H7 (cell line): Measurements from ENCODE around the gene ABTB2. TPM values are rescaled to one million over a fixed set of nuclear protein-coding genes. Genes with fewer than 3 reads are reported as not detected.

Experiments used
- DNase-seq: peaks from one replicate; pipeline ENCODE4 v3.0.0; 2012
- H3K27me3 ChIP-seq: 2 replicates; pipeline ENCODE4 v1.6.0; 2011; ENCODE audit warnings: mild to moderate bottlenecking, low read length; ENCODE audit not compliant: control insufficient read depth, insufficient read depth
- H3K36me3 ChIP-seq: replicated peaks from 2 replicates; pipeline ENCODE4 v1.5.1; 2011; ENCODE audit warnings: low read length; ENCODE audit not compliant: control insufficient read depth, insufficient read depth
- H3K4me3 ChIP-seq: 2 replicates; pipeline ENCODE4 v1.5.1; 2011; ENCODE audit warnings: low read depth, mild to moderate bottlenecking, control low read depth, low read length, moderate library complexity; ENCODE audit not compliant: insufficient read depth
- total RNA-seq: library from RNA; depleted of rRNA; stranded (reverse); fragments of >200 nt; shearing (Covaris generic); gene quantifications from 2 replicates; pipeline ENCODE4 v1.2.3, GENCODE V29; 2014

The ABTB2 gene
- total RNA-seq, 1 experiment from 2014 or later: 12.2 TPM

- no peaks in the 10 kb centered on the region for H3K36me3 ChIP-seq
- DNase-seq: no peak
- H3K4me3 ChIP-seq: no peak overlapping the region
- H3K27me3 ChIP-seq: no peaks in the 10 kb centered on the region
These were observed 52.0 kb downstream of the ABTB2 start for GRCh38 chr11:34305780-34306179.

GRCh38 chr11:34305193-34305592 is 52.6 kb downstream of the ABTB2 start:
- no peak overlapping the region for H3K4me3 ChIP-seq
- no peaks in the 10 kb centered on the region for H3K27me3 ChIP-seq
- no peaks in the 10 kb centered on the region for H3K36me3 ChIP-seq
- DNase-seq: no peak

- DNase-seq: no peak
- no peak overlapping the region for H3K4me3 ChIP-seq
- H3K36me3 ChIP-seq: no peaks in the 10 kb centered on the region
- no peaks in the 10 kb centered on the region for H3K27me3 ChIP-seq
These were observed 54.7 kb downstream of the ABTB2 start for GRCh38 chr11:34303028-34303570.

- Histone ChIP-seq H3K27me3 (no peaks in the 10 kb centered on the region), H3K4me3 (no peak overlapping the region), H3K36me3 (no peaks in the 10 kb centered on the region)
- DNase-seq: no peak
These were observed 55.5 kb downstream of the ABTB2 start for GRCh38 chr11:34302046-34302921.

- Histone ChIP-seq H3K27me3 (no peaks in the 10 kb centered on the region), H3K36me3 (no peaks in the 10 kb centered on the region), H3K4me3 (no peak overlapping the region)
- no peak for DNase-seq
These were observed 56.9 kb downstream of the ABTB2 start for GRCh38 chr11:34300926-34301295.

GRCh38 chr11:34300026-34300925 is 57.5 kb downstream of the ABTB2 start:
- Histone ChIP-seq H3K27me3 (no peaks in the 10 kb centered on the region), H3K4me3 (no peak overlapping the region), H3K36me3 (no peaks in the 10 kb centered on the region)
- no peak for DNase-seq

GRCh38 chr11:34299284-34299972 is 58.4 kb downstream of the ABTB2 start:
- Histone ChIP-seq H3K27me3 (no peaks in the 10 kb centered on the region), H3K4me3 (no peak overlapping the region), H3K36me3 (no peaks in the 10 kb centered on the region)
- DNase-seq: no peak

GRCh38 chr11:34298871-34299270 is 58.9 kb downstream of the ABTB2 start:
- DNase-seq: no peak
- Histone ChIP-seq H3K36me3 (no peaks in the 10 kb centered on the region), H3K4me3 (no peak overlapping the region), H3K27me3 (no peaks in the 10 kb centered on the region)

GRCh38 chr11:34296412-34296811 is 61.4 kb downstream of the ABTB2 start:
- H3K4me3 ChIP-seq: no peak overlapping the region
- no peaks in the 10 kb centered on the region for H3K36me3 ChIP-seq
- no peak for DNase-seq
- H3K27me3 ChIP-seq: no peaks in the 10 kb centered on the region

- H3K4me3 ChIP-seq: no peak overlapping the region
- no peaks in the 10 kb centered on the region for H3K36me3 ChIP-seq
- H3K27me3 ChIP-seq: no peaks in the 10 kb centered on the region
- no peak for DNase-seq
These were observed 65.3 kb downstream of the ABTB2 start for GRCh38 chr11:34292546-34292945.

GRCh38 chr11:34292111-34292510 is 65.7 kb downstream of the ABTB2 start:
- no peak overlapping the region for H3K4me3 ChIP-seq
- H3K27me3 ChIP-seq: no peaks in the 10 kb centered on the region
- no peaks in the 10 kb centered on the region for H3K36me3 ChIP-seq
- DNase-seq: no peak

- no peaks in the 10 kb centered on the region for H3K27me3 ChIP-seq
- no peak overlapping the region for H3K4me3 ChIP-seq
- no peak for DNase-seq
- no peaks in the 10 kb centered on the region for H3K36me3 ChIP-seq
These were observed 66.9 kb downstream of the ABTB2 start for GRCh38 chr11:34290926-34291325.

- Histone ChIP-seq H3K4me3 (no peak overlapping the region), H3K27me3 (no peaks in the 10 kb centered on the region), H3K36me3 (no peaks in the 10 kb centered on the region)
- DNase-seq: no peak
These were observed 69.3 kb downstream of the ABTB2 start for GRCh38 chr11:34288492-34288891.

GRCh38 chr11:34284811-34285481 is 72.9 kb downstream of the ABTB2 start:
- Histone ChIP-seq H3K27me3 (no peaks in the 10 kb centered on the region), H3K36me3 (no peaks in the 10 kb centered on the region), H3K4me3 (no peak overlapping the region)
- no peak for DNase-seq
